HepG2 (cell line): ENCODE measurements around the gene VAX1.
"Not testable (repeated sequence)": the region's sequence is repeated elsewhere in the genome, so short reads cannot be mapped to it uniquely, and the experiment has no call there.

Experiments used
- CTCF ChIP-seq: sonication (generic); formaldehyde crosslinking; IDR thresholded peaks from 2 replicates; pipeline ENCODE4 v1.5.0; 2020; ENCODE audit warnings: mild to moderate bottlenecking, missing genetic modification reagents, moderate library complexity
- ZBTB4 ChIP-seq: sonication (generic); formaldehyde crosslinking; IDR thresholded peaks from 2 replicates; pipeline ENCODE4 v1.4.0; 2020; ENCODE audit warnings: missing genetic modification reagents, mild to moderate bottlenecking, borderline replicate concordance

GRCh38 chr10:117185817-117186216 is 47.7 kb upstream of the VAX1 start:
- TF ChIP-seq CTCF, ZBTB4: not testable (repeated sequence)
